NCI-H345 (cell line): ENCODE data around the gene PRKAR2A.
A peak's percentile ranks its signal among the peaks of the same experiment; 100 is the strongest.

Experiments
- DNase-seq: peaks from one replicate; lab custom pipeline; 2025; lab: John Stamatoyannopoulos, UW

PRKAR2A gene

DNA sequence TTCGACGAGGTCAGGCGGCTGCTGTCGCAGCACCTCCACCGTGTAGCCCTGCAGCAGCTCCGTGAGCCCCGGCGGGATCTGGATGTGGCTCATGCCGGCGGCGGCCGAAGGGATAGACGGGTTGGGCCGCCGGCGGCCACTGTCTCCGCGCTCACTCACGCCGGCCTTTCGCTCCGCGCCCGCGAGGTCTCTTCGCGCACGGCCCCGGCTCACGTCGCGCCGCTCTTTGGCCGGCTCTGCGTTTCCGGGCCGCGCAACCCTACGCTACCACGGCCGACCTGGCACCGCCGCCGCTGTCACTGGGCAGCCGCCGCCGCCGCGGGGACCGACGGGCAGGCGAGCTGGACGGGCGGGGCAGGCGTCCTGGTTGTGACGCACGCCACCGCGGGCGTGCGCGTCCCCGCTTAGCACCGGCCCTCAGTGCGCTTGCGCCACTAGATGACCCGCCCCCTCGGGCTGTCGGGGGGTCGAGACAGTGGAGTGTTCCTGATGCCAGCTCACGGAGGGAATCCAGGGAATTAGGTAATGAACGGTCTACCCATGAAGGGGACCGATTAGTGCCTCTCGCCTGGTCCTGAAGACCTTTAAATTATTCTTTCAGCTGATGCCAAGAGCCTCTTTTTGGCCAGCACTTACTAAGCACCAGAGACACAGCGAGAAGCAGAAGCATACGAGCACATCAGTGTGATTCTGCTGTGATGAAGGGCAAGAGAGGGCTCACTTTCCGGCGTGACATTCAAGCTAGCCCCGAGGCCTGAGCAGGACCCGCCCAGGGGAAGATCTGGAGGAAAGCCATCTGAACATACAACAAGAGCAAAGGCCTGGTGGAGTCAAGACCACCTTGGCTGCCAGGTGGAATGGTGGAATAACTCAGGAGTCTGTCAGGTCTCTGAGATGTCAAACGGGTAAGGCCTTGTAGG, at the start of gene PRKAR2A:
PRKAR2A (minus strand) TSS at position 371 of the 920 bp plus-strand sequence; CDS start at position 93, 278 bp downstream.
- DNase-seq: peak; percentile 84

- DNase-seq: no peak
Measured at GRCh38 chr3:48896936-48897335, 49.3 kb upstream of the PRKAR2A start.

- DNase-seq: no peak
Measured at GRCh38 chr3:48894516-48894915, 46.8 kb upstream of the PRKAR2A start.

DNA sequence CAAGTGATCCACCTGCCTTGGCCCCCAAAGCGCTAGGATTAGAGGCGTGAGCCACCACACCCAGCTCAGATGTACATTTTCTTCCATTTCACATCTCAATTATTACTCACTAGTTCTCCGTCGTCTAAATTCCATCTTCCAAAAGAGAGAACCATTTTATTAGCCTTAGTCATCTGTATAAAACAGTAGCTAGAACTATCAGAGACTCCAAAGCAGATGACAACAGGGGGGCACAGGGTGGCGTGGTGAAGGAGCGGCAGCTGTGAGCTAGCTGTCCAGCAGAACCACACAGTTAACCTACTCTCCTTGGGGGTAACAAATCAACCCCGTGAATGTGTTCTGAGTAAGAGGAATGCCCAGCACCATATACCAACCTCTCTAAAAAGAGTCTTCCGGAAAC, 43.9 kb upstream of the PRKAR2A start:
- no peak for DNase-seq

GRCh38 chr3:48885753-48886152, 38.1 kb upstream of the PRKAR2A start:
- DNase-seq: no peak

GRCh38 chr3:48881652-48882114, 34.0 kb upstream of the PRKAR2A start:
- DNase-seq: no peak

DNA sequence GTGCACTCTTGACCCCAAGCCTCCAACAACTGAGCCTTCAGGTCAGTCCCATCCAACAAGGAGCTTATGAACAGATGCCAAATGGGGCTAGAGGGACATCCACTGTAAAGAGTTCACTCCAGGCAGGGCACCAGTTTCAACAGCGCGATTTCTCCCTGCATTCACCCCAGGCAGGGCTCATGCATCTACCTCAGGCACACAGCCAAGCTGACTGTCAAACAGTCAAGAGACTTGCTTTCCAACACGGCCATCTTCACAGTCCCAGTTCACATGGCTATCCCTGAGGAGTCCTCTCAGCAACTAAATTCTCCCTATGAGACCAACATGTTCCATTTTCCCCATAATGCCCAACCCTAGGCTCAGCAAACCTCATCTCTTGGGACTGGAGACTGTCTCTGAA, 33.3 kb upstream of the PRKAR2A start:
- DNase-seq: no peak

DNA sequence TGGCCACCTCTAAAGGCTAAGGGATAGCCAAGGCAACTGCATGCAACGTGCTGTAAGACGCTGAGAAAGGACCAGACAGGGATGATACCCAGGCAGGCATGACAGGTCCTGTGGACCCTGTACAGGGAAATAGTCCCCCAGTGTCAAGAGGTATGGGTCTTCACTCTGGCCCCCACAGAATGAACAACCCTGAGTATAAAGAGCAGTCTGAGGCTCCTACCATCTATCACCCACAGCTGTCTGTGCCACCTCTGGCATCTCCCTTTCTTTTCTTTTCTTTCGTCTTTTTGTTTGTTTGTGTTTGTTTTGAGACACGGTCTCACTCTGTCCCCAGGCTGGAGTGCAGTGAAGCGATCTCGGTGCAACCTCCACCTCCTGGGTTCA, 32.3 kb upstream of the PRKAR2A start:
- DNase-seq: no peak

DNA sequence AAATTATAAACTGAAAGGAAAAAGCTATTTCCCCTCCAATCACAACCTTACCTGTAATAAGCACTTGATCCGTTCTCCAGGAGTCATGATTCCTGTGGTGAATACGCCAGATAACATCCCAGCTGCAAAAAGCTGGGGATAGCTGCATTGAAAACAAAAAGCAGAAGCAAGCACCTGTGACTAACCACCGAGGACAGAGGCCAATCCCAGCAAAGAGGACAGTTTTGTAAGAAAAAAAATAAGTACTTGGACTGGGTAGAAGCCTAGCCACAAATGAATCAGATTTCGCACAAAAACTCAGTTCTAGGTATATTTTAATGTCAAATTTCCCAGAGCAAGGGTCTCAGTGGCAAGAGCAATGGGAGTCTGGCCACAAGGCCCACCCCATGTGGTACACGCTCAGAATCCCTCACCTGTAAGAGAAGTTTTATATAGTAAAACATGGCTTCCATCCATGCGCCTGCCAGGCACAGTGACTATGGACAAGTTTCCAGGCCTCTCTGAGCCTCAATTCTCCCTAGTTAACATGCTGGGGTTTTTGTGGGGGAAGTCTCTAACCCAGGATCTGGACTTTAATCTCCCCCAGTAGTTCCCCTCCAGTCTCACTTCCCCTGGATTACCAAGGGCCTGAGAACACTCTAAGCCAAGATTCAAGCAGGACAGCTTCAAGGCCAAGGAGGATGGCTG, 31.8 kb upstream of the PRKAR2A start:
- DNase-seq: no peak

DNA sequence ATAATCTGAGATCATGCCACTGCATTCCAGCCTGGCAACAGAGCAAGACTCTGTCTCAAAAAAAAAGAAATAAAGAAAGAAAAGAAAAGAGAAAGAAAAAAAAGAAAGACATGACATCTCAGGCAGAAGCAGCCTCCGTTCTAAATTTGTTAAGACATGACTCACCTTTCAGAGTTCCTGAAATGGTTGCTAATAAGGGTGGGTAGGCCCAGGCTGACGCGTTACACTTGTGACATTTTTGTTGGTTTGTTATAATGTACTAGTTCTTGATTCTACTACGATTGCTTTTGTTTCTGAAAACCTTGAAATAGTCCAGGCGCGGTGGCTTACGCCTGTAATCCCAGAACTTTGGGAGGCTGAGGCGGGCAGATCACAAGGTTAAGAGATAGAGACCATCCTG, 30.0 kb upstream of the PRKAR2A start:
- DNase-seq: no peak

DNA sequence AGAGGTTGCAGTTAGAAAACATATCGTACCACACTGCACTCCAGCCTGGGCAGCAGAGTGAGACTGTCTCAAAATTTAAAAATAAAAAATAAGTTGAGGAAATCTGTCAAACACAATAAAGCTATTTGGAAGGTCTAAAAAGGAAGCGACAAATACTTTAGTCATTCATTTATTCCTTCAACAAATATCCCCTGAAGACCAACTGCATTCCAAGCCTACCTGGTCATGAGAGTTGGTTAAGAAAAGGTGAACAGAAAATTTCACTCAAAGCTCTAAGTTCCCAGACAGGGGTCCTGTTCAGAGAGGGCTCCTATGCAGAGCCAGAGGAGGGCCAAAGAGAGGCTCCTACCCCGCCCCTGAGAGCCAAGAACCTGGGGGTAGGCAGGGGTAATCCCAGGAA, 15.4 kb upstream of the PRKAR2A start:
- DNase-seq: no peak

- DNase-seq: no peak
Measured at GRCh38 chr3:48859206-48859605, 11.5 kb upstream of the PRKAR2A start.

GRCh38 chr3:48858709-48859108, 11.0 kb upstream of the PRKAR2A start:
- DNase-seq: no peak

- no peak for DNase-seq
Measured at GRCh38 chr3:48857641-48858040, 10.0 kb upstream of the PRKAR2A start.

- DNase-seq: no peak
Measured at GRCh38 chr3:48856469-48856868, 8.8 kb upstream of the PRKAR2A start.

DNA sequence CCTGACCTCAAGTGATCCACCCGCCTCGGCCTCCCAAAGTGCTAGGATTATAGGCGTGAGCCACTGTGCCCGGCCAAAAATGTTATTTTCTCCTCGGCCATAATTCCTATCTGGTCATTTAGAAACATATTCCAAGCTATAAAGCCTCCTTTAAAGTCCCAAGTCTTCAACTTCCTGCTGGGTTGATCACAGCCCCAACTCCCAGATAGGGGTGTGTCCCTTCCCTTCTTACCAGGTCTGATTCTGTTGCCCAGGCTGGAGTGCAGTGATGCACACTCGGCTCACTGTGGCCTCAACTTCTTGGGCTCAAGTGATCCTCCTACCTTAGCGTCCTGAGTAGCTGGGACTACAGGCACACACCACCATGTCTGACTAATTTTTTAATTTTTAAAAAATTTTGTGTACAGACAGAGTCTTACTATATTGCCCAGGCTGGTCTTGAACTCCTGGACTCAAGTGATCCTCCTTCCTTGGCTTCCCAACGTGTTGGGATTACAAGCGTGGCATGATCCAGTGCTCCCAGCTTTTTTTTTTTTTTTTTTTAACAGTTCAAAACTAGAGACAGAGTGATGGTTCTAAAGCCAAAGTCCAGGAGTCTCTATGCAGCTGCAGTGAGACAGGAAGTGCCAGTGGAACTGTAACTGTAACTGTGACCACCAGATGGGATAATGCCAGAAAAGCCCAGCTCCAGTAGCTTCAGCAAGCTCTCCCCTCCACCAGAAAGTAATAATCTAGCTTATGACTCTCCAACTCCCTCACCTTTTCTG, 8.2 kb upstream of the PRKAR2A start:
- DNase-seq: no peak

DNA sequence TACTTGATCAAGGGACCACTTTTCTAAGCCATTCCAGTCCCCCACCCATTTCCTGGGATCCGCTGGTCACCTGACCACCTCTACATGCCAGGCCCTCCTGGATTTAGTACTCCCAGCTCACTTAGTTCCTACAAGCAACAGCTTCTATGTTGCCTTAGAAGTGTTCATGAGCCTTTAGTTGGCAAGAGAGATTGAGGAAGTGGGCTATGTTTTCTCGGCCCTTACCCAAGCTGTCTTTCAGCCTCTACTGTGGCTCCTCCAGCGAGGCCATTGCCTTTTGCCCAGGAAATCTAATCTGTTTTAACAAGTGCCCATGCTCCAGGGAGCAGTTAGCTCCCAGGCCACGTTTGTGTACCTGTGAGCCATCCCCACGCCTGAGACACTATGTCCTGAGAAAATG, 4.5 kb upstream of the PRKAR2A start:
- no peak for DNase-seq

GRCh38 chr3:48851407-48851806, 3.7 kb upstream of the PRKAR2A start:
- DNase-seq: peak; percentile 20

- DNase-seq: no peak
Measured at GRCh38 chr3:48848816-48849515, 1.3 kb upstream of the PRKAR2A start.

- DNase-seq: peak; percentile 61
Measured at GRCh38 chr3:48847053-48847503, 596 bp downstream of the PRKAR2A start.

- DNase-seq: no peak
Measured at GRCh38 chr3:48845170-48845569, 2.5 kb downstream of the PRKAR2A start.

- no peak for DNase-seq
Measured at GRCh38 chr3:48837163-48837562, 10.5 kb downstream of the PRKAR2A start.
